KMS-11 (cell line): Measurements from ENCODE around the gene GSG1L2.
"Not testable (repeated sequence)": the region's sequence is repeated elsewhere in the genome, so short reads cannot be mapped to it uniquely, and the experiment has no call there.

Experiments
- H2AFZ ChIP-seq: fragments of 200-600 bp; sonication (generic); 2 replicates; pipeline ENCODE4 v1.6.1; 2016; ENCODE audit warnings: antibody characterized with exemption, mixed run types, low read depth
- H3K27ac ChIP-seq: fragments of 200-600 bp; sonication (generic); 2 replicates; pipeline ENCODE4 v1.6.1; 2016; ENCODE audit warnings: mild to moderate bottlenecking, mixed run types
- H3K27me3 ChIP-seq: fragments of 200-600 bp; sonication (generic); 2 replicates; pipeline ENCODE4 v1.6.1; 2017; ENCODE audit warnings: mild to moderate bottlenecking, low read depth, mixed run types, moderate library complexity; ENCODE audit not compliant: insufficient read depth
- H3K36me3 ChIP-seq: fragments of 200-600 bp; sonication (generic); 2 replicates; pipeline ENCODE4 v1.6.1; 2017; ENCODE audit warnings: mild to moderate bottlenecking, mixed run types; ENCODE audit not compliant: insufficient read depth
- H3K4me1 ChIP-seq: fragments of 200-600 bp; sonication (generic); 2 replicates; pipeline ENCODE4 v1.6.1; 2016; ENCODE audit warnings: mild to moderate bottlenecking, low read depth, mixed run types; ENCODE audit not compliant: poor library complexity, severe bottlenecking
- H3K4me2 ChIP-seq: fragments of 200-600 bp; sonication (generic); 2 replicates; pipeline ENCODE4 v1.7.0; 2016; ENCODE audit warnings: mild to moderate bottlenecking, mixed run types
- H3K4me3 ChIP-seq: fragments of 200-600 bp; sonication (generic); IDR thresholded peaks from 2 replicates; pipeline ENCODE4 v1.6.1; 2017; ENCODE audit warnings: low read depth, low read length, mixed read lengths; ENCODE audit not compliant: insufficient read depth
- H3K79me2 ChIP-seq: fragments of 200-600 bp; sonication (generic); 2 replicates; pipeline ENCODE4 v1.6.1; 2016; ENCODE audit warnings: low read depth, mixed run types; ENCODE audit not compliant: insufficient read depth
- H3K9ac ChIP-seq: fragments of 200-600 bp; sonication (generic); 2 replicates; pipeline ENCODE4 v1.6.1; 2016; ENCODE audit warnings: mild to moderate bottlenecking, mixed run types
- H4K20me1 ChIP-seq: fragments of 200-600 bp; sonication (generic); 2 replicates; pipeline ENCODE4 v1.6.1; 2016; ENCODE audit warnings: mild to moderate bottlenecking, mixed run types; ENCODE audit not compliant: insufficient read depth
- CTCF ChIP-seq: fragments of 200-600 bp; sonication (generic); conservative IDR thresholded peaks from 2 replicates; pipeline ENCODE4 v1.6.1; 2017; ENCODE audit warnings: low read depth, mild to moderate bottlenecking, antibody characterized with exemption, low read length, moderate library complexity, mixed read lengths

The GSG1L2 gene

GRCh38 chr17:9790316-9790715 lies 31.6 kb downstream of the GSG1L2 start:
- H2AFZ ChIP-seq = no peak overlapping the region
- no peaks in the 10 kb centered on the region for H3K27me3 ChIP-seq
- no peak overlapping the region for H3K27ac ChIP-seq
- no peak overlapping the region for H3K4me2 ChIP-seq
- TF ChIP-seq CTCF = no peak
- H3K4me3 ChIP-seq = no peak overlapping the region
- no peak overlapping the region for H3K9ac ChIP-seq
- no peaks in the 10 kb centered on the region for H3K36me3 ChIP-seq
- H3K79me2 ChIP-seq = no peaks in the 10 kb centered on the region
- no peaks in the 10 kb centered on the region for H4K20me1 ChIP-seq
- H3K4me1 ChIP-seq = no peaks in the 10 kb centered on the region

GRCh38 chr17:9788601-9789000 lies 33.3 kb downstream of the GSG1L2 start:
- H3K27me3 ChIP-seq = no peaks in the 10 kb centered on the region
- H3K4me2 ChIP-seq = no peak overlapping the region
- H3K4me3 ChIP-seq = no peak overlapping the region
- no peak overlapping the region for H3K9ac ChIP-seq
- H3K79me2 ChIP-seq = no peaks in the 10 kb centered on the region
- no peaks in the 10 kb centered on the region for H4K20me1 ChIP-seq
- H3K36me3 ChIP-seq = no peaks in the 10 kb centered on the region
- H2AFZ ChIP-seq = no peak overlapping the region
- TF ChIP-seq CTCF = no peak
- no peak overlapping the region for H3K27ac ChIP-seq
- no peaks in the 10 kb centered on the region for H3K4me1 ChIP-seq

GRCh38 chr17:9784544-9784943 lies 37.3 kb downstream of the GSG1L2 start:
- Histone ChIP-seq H3K36me3 (no peaks in the 10 kb centered on the region), H3K4me2 (no peak overlapping the region), H3K27ac (no peak overlapping the region), H2AFZ (no peak overlapping the region), H3K79me2 (no peaks in the 10 kb centered on the region), H4K20me1 (no peaks in the 10 kb centered on the region), H3K9ac (no peak overlapping the region), H3K4me3 (no peak overlapping the region), H3K27me3 (no peaks in the 10 kb centered on the region), H3K4me1 (no peaks in the 10 kb centered on the region)
- TF ChIP-seq CTCF = no peak

DNA sequence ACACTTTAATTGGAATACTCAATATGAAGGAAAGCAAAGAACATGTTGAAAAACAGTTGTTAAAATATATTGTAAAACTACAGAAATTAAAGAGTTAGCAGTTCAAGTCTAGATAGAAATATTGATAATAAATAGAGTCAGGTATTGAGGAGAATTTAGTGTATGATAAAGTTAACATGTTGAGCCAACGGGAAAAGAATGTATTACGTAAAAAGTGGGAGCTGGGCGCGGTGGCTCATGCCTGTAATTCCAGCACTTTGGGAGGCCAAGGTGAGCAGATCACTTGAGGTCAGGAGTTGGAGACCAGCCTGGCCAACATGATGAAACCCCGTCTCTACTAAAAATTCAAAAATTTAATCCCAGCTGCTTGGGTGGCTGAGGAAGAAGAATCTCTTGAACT lies 38.4 kb downstream of the GSG1L2 start:
- not testable (repeated sequence) for H3K4me1 ChIP-seq, H2AFZ ChIP-seq, H3K79me2 ChIP-seq, H3K27me3 ChIP-seq, H4K20me1 ChIP-seq, H3K9ac ChIP-seq, H3K36me3 ChIP-seq, H3K4me2 ChIP-seq, H3K4me3 ChIP-seq, H3K27ac ChIP-seq

DNA sequence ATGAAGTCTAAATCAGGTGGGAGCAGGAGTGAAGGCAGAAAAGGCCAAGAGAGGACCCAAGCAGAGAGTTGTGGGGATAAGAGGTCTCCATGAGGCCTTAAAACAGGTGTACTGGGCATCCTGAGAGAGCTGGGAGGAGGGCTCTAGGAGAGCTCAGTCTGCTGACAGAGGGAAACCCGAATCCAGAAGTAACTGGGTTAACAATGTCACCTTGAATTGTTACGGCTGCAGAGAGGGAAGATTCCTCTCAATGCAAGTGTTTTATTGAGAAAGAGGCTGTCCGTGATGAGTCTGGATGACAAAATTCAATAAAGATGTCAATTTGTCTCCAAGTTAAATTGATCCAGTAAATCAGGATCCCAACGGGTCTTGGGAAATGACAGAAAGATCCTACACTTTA lies 38.8 kb downstream of the GSG1L2 start:
- Histone ChIP-seq H4K20me1 (no peaks in the 10 kb centered on the region), H3K9ac (no peak overlapping the region), H3K4me2 (no peak overlapping the region), H3K4me3 (no peak overlapping the region), H3K4me1 (no peaks in the 10 kb centered on the region), H2AFZ (no peak overlapping the region), H3K79me2 (no peaks in the 10 kb centered on the region), H3K27me3 (no peaks in the 10 kb centered on the region), H3K27ac (no peak overlapping the region), H3K36me3 (no peaks in the 10 kb centered on the region)
- TF ChIP-seq CTCF = no peak
